Testis (tissue), 3 donors: Measurements from ENCODE around the gene TELO2. TPM values are rescaled to one million over a fixed set of nuclear protein-coding genes. Genes with fewer than 3 reads are reported as not detected.

Experiments used
- DNase-seq: peaks from one replicate; pipeline ENCODE4 v3.0.0-alpha.2; 2019
- H3K27ac ChIP-seq, 2 donors: fragments of 200-600 bp; sonication (generic); one replicate each; pipeline ENCODE4 v1.5.1; 2019
- H3K27me3 ChIP-seq: fragments of 200-600 bp; sonication (generic); one replicate; pipeline ENCODE4 v1.5.1; 2019
- H3K36me3 ChIP-seq: fragments of 200-600 bp; sonication (generic); one replicate; pipeline ENCODE4 v1.5.1; 2017; ENCODE audit warnings: low read depth; ENCODE audit errors: missing control alignments
- H3K4me1 ChIP-seq: fragments of 200-600 bp; sonication (generic); one replicate; pipeline ENCODE4 v1.5.1; 2019
- H3K4me3 ChIP-seq, 2 donors: fragments of 200-600 bp; sonication (generic); one replicate each; pipeline ENCODE4 v1.5.1; 2017 to 2019
- H3K9me3 ChIP-seq: fragments of 200-600 bp; sonication (generic); one replicate; pipeline ENCODE4 v1.5.1; 2017
- POLR2A ChIP-seq: fragments of 450-650 bp; IDR thresholded peaks from one replicate; pipeline ENCODE4 v1.6.1; 2017; ENCODE audit warnings: antibody characterized with exemption, mild to moderate bottlenecking, moderate library complexity
- WGBS, 2 donors: methylation state at CpG; one replicate each; pipeline ENCODE4 v1.1.5; 2018; 5-methylcytosine and 5-hydroxymethylcytosine counted together
- intact Hi-C: fragments of 100-400 bp; cut with DNase I; formaldehyde crosslinking; loops from one replicate; pipeline ENCODE4 v1.15.1; 2023; ENCODE audit warnings: low total_unique reads
- polyA plus RNA-seq: library from polyadenylated mRNA; stranded (reverse); fragments of 350-450 nt; fragmentation: Illumina TruSeq; extraction: RNeasy Lipid Tissue Mini Kit (QIAGEN cat#74804); gene quantifications from one replicate; pipeline ENCODE4 v1.2.3, GENCODE V29; 2014; ENCODE audit warnings: low read depth, low replicate concordance; ENCODE audit not compliant: insufficient read depth
- total RNA-seq, 2 donors: library from RNA; depleted of rRNA; stranded (reverse); fragments of >200 nt; gene quantifications; one replicate each; pipeline ENCODE4 v1.2.3, GENCODE V29; 2016
- TF ChIP-seq, protein P1 (sequence below), 3 experiments: fragments of 450-650 bp in 2 of 3; fragments of 200-600 bp in 1 of 3; sonication (generic) in 1 of 3; IDR thresholded peaks; one replicate each; pipeline ENCODE4 v1.5.1; 2016 to 2019; ENCODE audit warnings: antibody characterized with exemption in 3 of 3, mild to moderate bottlenecking in 2 of 3, moderate library complexity in 1 of 3

Gene TELO2
- total and polyA plus RNA-seq, 3 donors from 2014 or later = 25.7 to 46.0 (median 45.2) TPM

DNA sequence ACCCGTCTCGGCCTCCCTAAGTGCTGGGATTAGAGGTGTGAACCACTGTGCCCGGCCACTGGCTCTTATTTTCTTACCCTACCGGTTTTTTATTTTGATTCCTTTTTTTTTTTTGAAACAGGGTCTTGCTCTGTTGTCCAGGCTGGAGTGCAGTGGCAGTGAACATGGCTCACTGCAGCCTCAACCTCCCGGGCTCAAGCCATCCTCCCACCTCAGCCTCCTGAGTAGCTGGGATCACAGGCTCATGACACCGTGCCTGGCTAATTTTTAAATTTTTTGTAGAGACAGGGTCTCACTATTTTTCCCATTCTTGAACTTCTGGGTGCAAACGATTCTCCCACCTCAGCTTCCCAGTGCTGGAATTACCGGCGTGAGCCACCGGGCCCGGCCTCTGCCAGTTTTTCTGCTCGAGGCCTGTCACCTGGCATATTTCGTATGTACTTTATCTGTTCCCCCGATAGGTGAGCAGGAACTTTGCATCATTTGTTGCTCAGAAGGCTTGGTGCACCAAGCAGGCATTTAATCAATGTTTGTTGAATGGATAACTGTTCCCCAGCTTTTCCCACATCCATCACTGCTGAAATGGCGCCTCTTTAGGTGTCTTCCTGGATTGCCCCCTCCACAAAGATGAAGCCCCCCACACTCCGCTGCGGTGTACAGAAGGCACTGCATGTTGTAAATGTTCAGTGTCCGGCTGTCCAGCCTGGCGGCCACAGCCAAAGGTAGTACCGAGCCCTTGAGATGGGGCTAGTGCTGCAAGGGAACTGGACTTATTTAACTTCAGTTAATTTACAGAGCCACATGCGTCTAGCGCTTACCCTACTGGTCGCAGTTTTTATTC, 858 bp upstream of the TELO2 start:
- peak overlapping the region; percentile 69 to 91 for H3K4me3 ChIP-seq
- intact Hi-C loops = loop anchor here (5.0 kb wide), 1 partner anchor 120 kb away; the partner anchor contains the start of genes CRAMP1 and IFT140
- peak overlapping the region; percentile 80 to 82 for H3K27ac ChIP-seq
- H3K27me3 ChIP-seq = no peaks in the 10 kb centered on the region
- no peak for DNase-seq
- peaks cover 15% of the 10 kb centered on the region for H3K4me1 ChIP-seq
- no peaks in the 10 kb centered on the region for H3K9me3 ChIP-seq
- H3K36me3 ChIP-seq = no peaks in the 10 kb centered on the region
- TF ChIP-seq, protein P1, sequence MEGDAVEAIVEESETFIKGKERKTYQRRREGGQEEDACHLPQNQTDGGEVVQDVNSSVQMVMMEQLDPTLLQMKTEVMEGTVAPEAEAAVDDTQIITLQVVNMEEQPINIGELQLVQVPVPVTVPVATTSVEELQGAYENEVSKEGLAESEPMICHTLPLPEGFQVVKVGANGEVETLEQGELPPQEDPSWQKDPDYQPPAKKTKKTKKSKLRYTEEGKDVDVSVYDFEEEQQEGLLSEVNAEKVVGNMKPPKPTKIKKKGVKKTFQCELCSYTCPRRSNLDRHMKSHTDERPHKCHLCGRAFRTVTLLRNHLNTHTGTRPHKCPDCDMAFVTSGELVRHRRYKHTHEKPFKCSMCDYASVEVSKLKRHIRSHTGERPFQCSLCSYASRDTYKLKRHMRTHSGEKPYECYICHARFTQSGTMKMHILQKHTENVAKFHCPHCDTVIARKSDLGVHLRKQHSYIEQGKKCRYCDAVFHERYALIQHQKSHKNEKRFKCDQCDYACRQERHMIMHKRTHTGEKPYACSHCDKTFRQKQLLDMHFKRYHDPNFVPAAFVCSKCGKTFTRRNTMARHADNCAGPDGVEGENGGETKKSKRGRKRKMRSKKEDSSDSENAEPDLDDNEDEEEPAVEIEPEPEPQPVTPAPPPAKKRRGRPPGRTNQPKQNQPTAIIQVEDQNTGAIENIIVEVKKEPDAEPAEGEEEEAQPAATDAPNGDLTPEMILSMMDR (IDR thresholded peaks at IDR 0.05) = no peak
- TF ChIP-seq POLR2A = no peak
- WGBS, 2 donors = 78 to 81% methylated on average over 23 of the region's 23 CpGs

- peaks cover 15% of the 10 kb centered on the region for H3K4me1 ChIP-seq
- no peak for DNase-seq
- H3K4me3 ChIP-seq = peak overlapping the region; percentile 69 to 91
- H3K27ac ChIP-seq = peak overlapping the region; percentile 80 to 82
- no peaks in the 10 kb centered on the region for H3K9me3 ChIP-seq
- H3K36me3 ChIP-seq = no peaks in the 10 kb centered on the region
- TF ChIP-seq, protein P1 (IDR thresholded peaks at IDR 0.05) = no peak
- no peak for TF ChIP-seq POLR2A
- WGBS, 2 donors = 0 to 1% methylated on average over 23 to 30 of the region's 30 CpGs
- H3K27me3 ChIP-seq = no peaks in the 10 kb centered on the region
- intact Hi-C loops = loop anchor here (5.0 kb wide), 1 partner anchor 119 kb away; the partner anchor contains the start of genes CRAMP1 and IFT140
These were observed 560 bp downstream of the TELO2 start for GRCh38 chr16:1493746-1494094.

- Histone ChIP-seq H3K27me3 (no peaks in the 10 kb centered on the region), H3K36me3 (no peaks in the 10 kb centered on the region), H3K4me3 (peak overlapping the region; percentile 69 to 91), H3K27ac (no peak overlapping the region), H3K4me1 (peaks cover 15% of the 10 kb centered on the region), H3K9me3 (no peaks in the 10 kb centered on the region)
- intact Hi-C loops = loop anchor here (5.0 kb wide), 1 partner anchor 118 kb away; the partner anchor contains the start of genes CRAMP1 and IFT140
- DNase-seq = peak; percentile 79
- WGBS, 2 donors = 11 to 16% methylated on average over 5 to 21 of the region's 25 CpGs
- no peak for TF ChIP-seq POLR2A
- TF ChIP-seq, protein P1 (IDR thresholded peaks at IDR 0.05) = peak; percentile 29 to 61 (median 41)
These were observed 1.0 kb downstream of the TELO2 start for GRCh38 chr16:1494129-1494640.

DNA sequence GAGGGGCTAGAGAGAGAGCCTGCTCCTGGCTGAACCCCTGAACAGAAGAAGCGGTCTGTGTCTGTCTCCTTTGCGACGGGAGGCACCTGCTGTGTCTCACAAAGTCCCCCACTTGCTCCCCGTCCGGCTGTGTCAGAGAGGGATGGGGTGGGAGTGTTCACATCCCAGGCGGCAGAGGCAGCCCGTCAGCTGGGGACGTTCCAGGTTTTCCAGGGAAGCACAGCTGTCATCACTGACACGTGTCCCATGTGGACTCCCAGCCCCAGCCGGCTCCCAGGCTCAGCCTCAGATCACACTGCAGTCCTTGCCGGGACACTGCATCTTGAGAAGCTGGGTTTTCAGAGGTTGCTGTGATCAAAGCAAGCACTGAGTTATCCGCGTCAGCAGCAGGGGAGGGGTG, 1.6 kb downstream of the TELO2 start:
- 46 to 60% methylated on average over 1 to 13 of the region's 13 CpGs for WGBS, 2 donors
- no peak for DNase-seq
- TF ChIP-seq POLR2A = no peak
- TF ChIP-seq, protein P1 (IDR thresholded peaks at IDR 0.05) = no peak
- Histone ChIP-seq H3K4me3 (no peak overlapping the region), H3K9me3 (no peaks in the 10 kb centered on the region), H3K36me3 (no peaks in the 10 kb centered on the region), H3K4me1 (peaks cover 15% of the 10 kb centered on the region), H3K27me3 (no peaks in the 10 kb centered on the region), H3K27ac (no peak overlapping the region)
- intact Hi-C loops = loop anchor here (5.0 kb wide), 1 partner anchor 118 kb away; the partner anchor contains the start of genes CRAMP1 and IFT140
